CD8-positive, alpha-beta memory T cell (primary cell): ENCODE measurements around the gene TSPEAR. TPM values are rescaled to one million over a fixed set of nuclear protein-coding genes. Genes with fewer than 3 reads are reported as not detected.

Experiments
- CTCF ChIA-PET: fragments of 350-600 bp; sonication (Branson Sonifier 250); formaldehyde crosslinking; loops from one replicate; lab custom pipeline; 2021; ENCODE audit warnings: antibody characterized with exemption; lab: Charles Lee
- POLR2A ChIA-PET: fragments of 350-600 bp; sonication (Branson Sonifier 250); formaldehyde crosslinking; loops from one replicate; lab custom pipeline; 2021; ENCODE audit warnings: antibody characterized with exemption; lab: Charles Lee
- DNase-seq, 5 donors: peaks; one replicate each; pipeline versions ENCODE4 v3.0.0 to v3.0.0-alpha.2; 2020 to 2022; ENCODE audit warnings: mixed read lengths in 1 of 5
- H3K27ac ChIP-seq: one replicate; pipeline ENCODE4 v1.7.0; 2013; ENCODE audit warnings: low read depth, mild to moderate bottlenecking, low read length, moderate library complexity
- H3K27me3 ChIP-seq: 2 replicates; pipeline ENCODE4 v1.7.0; 2013; ENCODE audit warnings: low read length, mild to moderate bottlenecking; ENCODE audit not compliant: insufficient read depth, poor library complexity, severe bottlenecking
- H3K36me3 ChIP-seq: 2 replicates; pipeline ENCODE4 v1.7.0; 2013; ENCODE audit warnings: mild to moderate bottlenecking, low read length, moderate library complexity; ENCODE audit not compliant: insufficient read depth
- H3K4me1 ChIP-seq: 2 replicates; pipeline ENCODE4 v1.7.0; 2013; ENCODE audit warnings: mild to moderate bottlenecking, low read length, moderate library complexity; ENCODE audit not compliant: insufficient read depth
- H3K4me3 ChIP-seq: 2 replicates; pipeline ENCODE4 v1.7.0; 2013; ENCODE audit warnings: mild to moderate bottlenecking, low read length
- H3K9me3 ChIP-seq: 2 replicates; pipeline ENCODE4 v1.7.0; 2013; ENCODE audit warnings: mild to moderate bottlenecking, low read length
- H3K27ac Mint-ChIP-seq, 8 donors: one replicate each; pipeline ENCODE4 v1.8.0; 2020 to 2021; ENCODE audit warnings: mixed read lengths in 8 of 8, mild to moderate bottlenecking in 6 of 8, inconsistent platforms in 3 of 8, moderate library complexity in 3 of 8
- H3K27me3 Mint-ChIP-seq, 2 donors: one replicate each; pipeline ENCODE4 v1.8.0; 2020 to 2021; ENCODE audit warnings: mixed read lengths in 2 of 2, mild to moderate bottlenecking in 1 of 2, moderate library complexity in 1 of 2
- H3K36me3 Mint-ChIP-seq, 3 donors: one replicate each; pipeline ENCODE4 v1.8.0; 2020 to 2021; ENCODE audit warnings: mixed read lengths in 3 of 3, inconsistent platforms in 1 of 3, mild to moderate bottlenecking in 1 of 3
- H3K4me1 Mint-ChIP-seq, 3 donors: one replicate each; pipeline ENCODE4 v1.8.0; 2020 to 2021; ENCODE audit warnings: mixed read lengths in 3 of 3, inconsistent platforms in 1 of 3, mild to moderate bottlenecking in 1 of 3
- H3K4me3 Mint-ChIP-seq, 7 donors: one replicate each; pipeline ENCODE4 v1.8.0; 2020 to 2021; ENCODE audit warnings: mixed read lengths in 7 of 7, mild to moderate bottlenecking in 6 of 7, moderate library complexity in 4 of 7, inconsistent platforms in 2 of 7
- H3K9me3 Mint-ChIP-seq, 5 donors: one replicate each; pipeline ENCODE4 v1.8.0; 2020 to 2022; ENCODE audit warnings: mixed read lengths in 5 of 5, mild to moderate bottlenecking in 3 of 5, moderate library complexity in 2 of 5, inconsistent platforms in 1 of 5
- polyA plus RNA-seq: library from polyadenylated mRNA; unstranded; fragments of 300-500 nt; fragmentation: Illumina TruSeq; gene quantifications from one replicate; pipeline ENCODE4 v1.2.3, GENCODE V29; 2021
- total RNA-seq, 2 experiments: library from RNA; stranded (reverse); gene quantifications; one replicate each; pipeline ENCODE4 v1.2.3, GENCODE V29; 2021

The TSPEAR gene
- total and polyA plus RNA-seq, 3 experiments from 2014 or later = 0.05 TPM; not detected in 2

- Histone ChIP-seq H3K4me1 (peaks cover 18% of the 10 kb centered on the region), H3K9me3 (no peaks in the 10 kb centered on the region), H3K4me3 (no peak overlapping the region), H3K27me3 (peaks cover 37% of the 10 kb centered on the region), H3K36me3 (no peaks in the 10 kb centered on the region), H3K27ac (no peak overlapping the region)
- Mint-ChIP-seq H3K27ac (no peak overlapping the region), H3K36me3 (no peaks in the 10 kb centered on the region), H3K4me3 (no peak overlapping the region), H3K27me3 (peaks cover 54 to 72% of the 10 kb centered on the region in 2 donors), H3K4me1 (peaks cover 18 to 29% (median 24%) of the 10 kb centered on the region in 3 donors), H3K9me3 (peaks cover 0 to 4% (median 0%) of the 10 kb centered on the region in 5 donors)
- DNase-seq = no peak
- ChIA-PET CTCF (no interaction called here), POLR2A (no interaction called here)
Measured at GRCh38 chr21:44714905-44715304, 3.5 kb upstream of the TSPEAR start.

DNA sequence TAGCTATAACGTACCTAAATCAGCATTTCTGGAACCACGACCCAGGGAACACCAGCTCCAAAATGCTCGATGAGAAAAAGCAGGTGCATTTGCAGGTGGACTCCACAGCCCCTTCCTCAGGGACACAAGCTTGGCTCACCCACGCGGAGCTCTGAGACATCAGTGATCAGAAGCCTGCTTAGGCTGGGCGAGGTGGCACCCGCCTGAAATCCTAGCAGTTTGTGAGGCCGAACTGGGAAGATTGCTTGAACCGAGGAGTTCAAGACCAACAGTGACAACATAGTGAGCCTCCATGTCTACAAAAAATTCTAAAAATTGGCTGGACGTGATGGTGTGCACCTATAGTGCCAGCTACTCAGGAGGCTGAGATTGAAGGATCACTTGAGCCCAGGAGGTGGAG is 2.5 kb upstream of the TSPEAR start:
- Histone ChIP-seq H3K36me3 (no peaks in the 10 kb centered on the region), H3K9me3 (no peaks in the 10 kb centered on the region), H3K27ac (no peak overlapping the region), H3K4me1 (peaks cover 29% of the 10 kb centered on the region), H3K27me3 (peaks cover 46% of the 10 kb centered on the region), H3K4me3 (no peak overlapping the region)
- Mint-ChIP-seq H3K27me3 (peaks cover 54 to 72% of the 10 kb centered on the region in 2 donors), H3K9me3 (peaks cover 0 to 4% (median 0%) of the 10 kb centered on the region in 5 donors), H3K27ac (no peak overlapping the region), H3K36me3 (no peaks in the 10 kb centered on the region), H3K4me1 (peaks cover 26 to 39% (median 33%) of the 10 kb centered on the region in 3 donors), H3K4me3 (no peak overlapping the region)
- CTCF ChIA-PET = no interaction called here
- POLR2A ChIA-PET = interaction anchor here (0.6 kb wide), 1 partner anchor 28 kb away, joined by 4 read pairs; no protein-coding TSS in a partner anchor
- DNase-seq = peak in 1 of 5 donors; percentile 20

GRCh38 chr21:44713130-44713529 is 1.8 kb upstream of the TSPEAR start:
- Histone ChIP-seq H3K4me1 (peaks cover 35% of the 10 kb centered on the region), H3K9me3 (no peaks in the 10 kb centered on the region), H3K36me3 (no peaks in the 10 kb centered on the region), H3K27me3 (peaks cover 53% of the 10 kb centered on the region), H3K4me3 (no peak overlapping the region), H3K27ac (no peak overlapping the region)
- H3K27me3 Mint-ChIP-seq = peaks cover 56 to 72% of the 10 kb centered on the region in 2 donors
- H3K36me3 Mint-ChIP-seq = no peaks in the 10 kb centered on the region
- peaks cover 0 to 4% (median 0%) of the 10 kb centered on the region in 5 donors for H3K9me3 Mint-ChIP-seq
- ChIA-PET POLR2A (no interaction called here), CTCF (interaction anchor here (0.8 kb wide), 1 partner anchor 203 kb away, joined by 3 read pairs; no protein-coding TSS in a partner anchor)
- DNase-seq = peak in 1 of 5 donors; percentile 25
- H3K4me1 Mint-ChIP-seq = peaks cover 29 to 46% (median 38%) of the 10 kb centered on the region in 3 donors
- H3K4me3 Mint-ChIP-seq = no peak overlapping the region
- no peak overlapping the region for H3K27ac Mint-ChIP-seq

DNA sequence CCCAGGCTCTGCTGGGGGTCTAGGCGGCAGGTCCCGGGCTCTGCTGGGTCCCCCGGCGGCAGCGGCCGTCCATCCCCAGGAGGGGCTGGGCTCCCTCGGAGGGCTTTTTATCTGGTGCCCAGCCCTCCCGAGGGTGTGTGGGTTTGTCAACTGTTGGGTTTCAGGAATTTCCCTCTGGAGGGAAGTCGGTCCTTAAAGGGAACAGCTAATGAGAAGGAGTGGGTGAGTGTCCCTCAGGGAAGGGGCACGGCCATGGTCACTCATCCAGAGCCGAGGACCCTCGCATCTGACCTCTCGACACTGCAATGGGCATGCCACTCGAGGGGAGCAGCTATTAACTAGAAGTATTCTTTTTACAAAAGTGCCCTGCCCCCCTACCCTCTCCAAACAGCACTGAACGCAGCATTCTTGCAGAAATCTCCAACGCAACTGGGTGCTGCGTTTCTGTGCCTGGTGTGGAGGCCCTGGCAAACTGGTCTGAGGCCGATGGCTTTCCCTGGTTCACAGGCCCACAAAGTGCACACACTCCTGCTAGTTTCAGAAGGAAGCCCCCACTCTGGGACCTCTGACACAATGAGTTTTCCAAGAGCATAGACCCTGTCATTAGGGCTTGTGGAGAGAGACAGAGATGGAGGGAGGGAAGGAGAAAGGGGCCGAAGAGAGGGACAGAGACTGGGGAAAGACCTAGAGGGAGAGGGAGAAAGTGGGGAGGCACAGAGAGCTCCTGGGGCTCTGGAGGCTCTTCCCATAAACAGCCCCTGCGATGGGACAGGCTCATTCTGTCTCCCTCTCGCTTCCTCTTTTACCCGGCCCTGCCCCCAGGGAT is 1.0 kb upstream of the TSPEAR start:
- peaks cover 58% of the 10 kb centered on the region for H3K27me3 ChIP-seq
- H3K4me1 Mint-ChIP-seq = peaks cover 31 to 52% (median 43%) of the 10 kb centered on the region in 3 donors

DNA sequence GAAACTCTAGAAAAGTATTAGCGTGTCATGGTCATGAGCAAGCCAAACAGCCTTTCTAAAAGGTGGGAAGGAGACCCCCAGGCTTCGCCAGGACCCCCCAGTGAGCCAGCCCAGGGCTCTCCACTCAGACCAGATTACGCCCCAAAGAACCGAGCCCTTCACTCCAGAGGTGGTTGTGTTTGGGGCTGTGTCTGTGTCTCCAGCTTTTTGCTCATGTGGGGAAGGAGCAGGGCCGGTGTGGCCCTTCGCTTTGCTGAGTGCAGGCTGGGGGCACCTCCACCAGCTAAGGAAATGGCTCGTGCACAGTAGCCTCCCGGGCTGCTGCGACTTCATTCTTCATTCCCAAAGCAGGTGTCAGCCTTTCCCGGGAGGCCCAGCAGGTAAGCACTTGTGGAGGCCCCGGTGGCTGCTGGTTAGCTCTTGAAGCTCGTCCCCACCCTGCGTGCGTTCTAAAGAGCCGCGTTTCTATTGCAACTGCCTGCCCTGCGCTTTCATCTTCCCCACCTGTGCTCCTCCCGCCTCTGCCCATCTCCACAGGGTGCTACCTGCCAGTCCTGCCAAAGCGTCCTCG is 531 bp downstream of the TSPEAR start:
- H3K4me3 ChIP-seq = no peak overlapping the region

More for the DNA sequence above, 1.0 kb upstream of the TSPEAR start:
- Mint-ChIP-seq H3K4me3 (peak overlapping the region in 1 of 7 donors; percentile 63), H3K9me3 (peaks cover 0 to 4% (median 0%) of the 10 kb centered on the region in 5 donors), H3K27me3 (peaks cover 60 to 79% of the 10 kb centered on the region in 2 donors), H3K36me3 (no peaks in the 10 kb centered on the region), H3K27ac (no peak overlapping the region)
- DNase-seq = peak in 1 of 5 donors; percentile 14
- no peak overlapping the region for H3K4me3 ChIP-seq
- H3K36me3 ChIP-seq = no peaks in the 10 kb centered on the region
- H3K4me1 ChIP-seq = peaks cover 35% of the 10 kb centered on the region
- POLR2A ChIA-PET = no interaction called here
- CTCF ChIA-PET = interaction anchor here (0.8 kb wide), 1 partner anchor 202 kb away, joined by 3 read pairs; no protein-coding TSS in a partner anchor
- no peak overlapping the region for H3K27ac ChIP-seq
- H3K9me3 ChIP-seq = no peaks in the 10 kb centered on the region

GRCh38 chr21:44710294-44710665 is 1.1 kb downstream of the TSPEAR start:
- H3K4me3 ChIP-seq = no peak overlapping the region
- Mint-ChIP-seq H3K9me3 (peaks cover 5 to 12% (median 10%) of the 10 kb centered on the region in 5 donors), H3K4me1 (peaks cover 32 to 52% (median 52%) of the 10 kb centered on the region in 3 donors), H3K36me3 (no peaks in the 10 kb centered on the region), H3K4me3 (peak overlapping the region; percentile 34 to 78 (median 72)), H3K27me3 (peaks cover 71 to 83% of the 10 kb centered on the region in 2 donors), H3K27ac (peak overlapping the region in 2 of 8 donors; percentile 19 to 43)
- DNase-seq = no peak
- no peaks in the 10 kb centered on the region for H3K36me3 ChIP-seq
- H3K9me3 ChIP-seq = no peaks in the 10 kb centered on the region
- CTCF ChIA-PET = interaction anchor here (0.6 to 2.2 kb wide), 4 partner anchors 9 to 91 kb away, joined by 3 to 6 read pairs (median 4); no protein-coding TSS in a partner anchor
- POLR2A ChIA-PET = interaction anchor here (1.2 kb wide), 1 partner anchor 53 kb away, joined by 3 read pairs; the partner anchor contains the start of gene KRTAP12-3
- H3K27ac ChIP-seq = no peak overlapping the region
- H3K4me1 ChIP-seq = peaks cover 35% of the 10 kb centered on the region
- peaks cover 70% of the 10 kb centered on the region for H3K27me3 ChIP-seq

More for the DNA sequence above, 531 bp downstream of the TSPEAR start:
- no peaks in the 10 kb centered on the region for H3K36me3 ChIP-seq
- H3K4me1 ChIP-seq = peaks cover 35% of the 10 kb centered on the region
- DNase-seq = peak in 1 of 5 donors; percentile 46
- H3K27me3 ChIP-seq = peaks cover 70% of the 10 kb centered on the region
- ChIA-PET POLR2A (interaction anchor here (0.5 to 1.2 kb wide), 2 partner anchors 53 to 577 kb away, joined by 3 to 5 read pairs; partner anchors contain the start of genes KRTAP12-3 and POFUT2), CTCF (interaction anchor here (0.6 to 2.2 kb wide), 4 partner anchors 9 to 934 kb away, joined by 3 to 6 read pairs (median 4); no protein-coding TSS in a partner anchor)
- Mint-ChIP-seq H3K9me3 (peaks cover 3 to 8% (median 6%) of the 10 kb centered on the region in 5 donors), H3K4me3 (peak overlapping the region; percentile 34 to 79 (median 72)), H3K27me3 (peaks cover 67 to 82% of the 10 kb centered on the region in 2 donors), H3K36me3 (no peaks in the 10 kb centered on the region), H3K27ac (peak overlapping the region in 1 of 8 donors; percentile 67), H3K4me1 (peaks cover 32 to 52% (median 50%) of the 10 kb centered on the region in 3 donors)
- no peak overlapping the region for H3K27ac ChIP-seq
- H3K9me3 ChIP-seq = no peaks in the 10 kb centered on the region

GRCh38 chr21:44709426-44710293 is 1.7 kb downstream of the TSPEAR start:
- CTCF ChIA-PET = interaction anchor here (0.6 to 2.2 kb wide), 4 partner anchors 10 to 91 kb away, joined by 3 to 6 read pairs (median 4); no protein-coding TSS in a partner anchor
- peaks cover 72% of the 10 kb centered on the region for H3K27me3 ChIP-seq

More at GRCh38 chr21:44709426-44710293, 1.7 kb downstream of the TSPEAR start:
- DNase-seq = peak in 1 of 5 donors; percentile 51
- peak overlapping the region in 6 of 7 donors; percentile 56 to 78 (median 66) for H3K4me3 Mint-ChIP-seq
- Histone ChIP-seq H3K36me3 (no peaks in the 10 kb centered on the region), H3K9me3 (no peaks in the 10 kb centered on the region), H3K4me3 (no peak overlapping the region), H3K4me1 (peaks cover 35% of the 10 kb centered on the region), H3K27ac (no peak overlapping the region)
- H3K36me3 Mint-ChIP-seq = peaks cover 0 to 4% (median 0%) of the 10 kb centered on the region in 3 donors
- H3K4me1 Mint-ChIP-seq = peaks cover 28 to 46% (median 46%) of the 10 kb centered on the region in 3 donors
- peak overlapping the region in 2 of 8 donors; percentile 10 to 76 for H3K27ac Mint-ChIP-seq
- peaks cover 5 to 18% (median 16%) of the 10 kb centered on the region in 5 donors for H3K9me3 Mint-ChIP-seq
- peaks cover 71 to 83% of the 10 kb centered on the region in 2 donors for H3K27me3 Mint-ChIP-seq
- POLR2A ChIA-PET = interaction anchor here (0.8 to 1.2 kb wide), 2 partner anchors 52 kb away, joined by 3 read pairs; partner anchors contain the start of gene KRTAP12-3
